PC-9 (cell line): ENCODE results near the gene CACNA1G.

Experiments used
- CTCF ChIP-seq: fragments of 200-600 bp; sonication (generic); conservative IDR thresholded peaks from 2 replicates; pipeline ENCODE4 v1.6.1; 2017; ENCODE audit warnings: mixed run types, antibody characterized with exemption, mild to moderate bottlenecking, moderate library complexity
- EZH2 ChIP-seq: fragments of 200-600 bp; sonication (generic); IDR thresholded peaks from 2 replicates; pipeline ENCODE4 v1.8.0; 2017; ENCODE audit warnings: antibody characterized with exemption, low read depth

GRCh38 chr17:50631195-50631907, 70.8 kb downstream of the CACNA1G start:
- TF ChIP-seq EZH2 (no peak), CTCF (no peak)
